ENCODE data around the gene EEIG1.

- TF ChIP-seq, protein P1, sequence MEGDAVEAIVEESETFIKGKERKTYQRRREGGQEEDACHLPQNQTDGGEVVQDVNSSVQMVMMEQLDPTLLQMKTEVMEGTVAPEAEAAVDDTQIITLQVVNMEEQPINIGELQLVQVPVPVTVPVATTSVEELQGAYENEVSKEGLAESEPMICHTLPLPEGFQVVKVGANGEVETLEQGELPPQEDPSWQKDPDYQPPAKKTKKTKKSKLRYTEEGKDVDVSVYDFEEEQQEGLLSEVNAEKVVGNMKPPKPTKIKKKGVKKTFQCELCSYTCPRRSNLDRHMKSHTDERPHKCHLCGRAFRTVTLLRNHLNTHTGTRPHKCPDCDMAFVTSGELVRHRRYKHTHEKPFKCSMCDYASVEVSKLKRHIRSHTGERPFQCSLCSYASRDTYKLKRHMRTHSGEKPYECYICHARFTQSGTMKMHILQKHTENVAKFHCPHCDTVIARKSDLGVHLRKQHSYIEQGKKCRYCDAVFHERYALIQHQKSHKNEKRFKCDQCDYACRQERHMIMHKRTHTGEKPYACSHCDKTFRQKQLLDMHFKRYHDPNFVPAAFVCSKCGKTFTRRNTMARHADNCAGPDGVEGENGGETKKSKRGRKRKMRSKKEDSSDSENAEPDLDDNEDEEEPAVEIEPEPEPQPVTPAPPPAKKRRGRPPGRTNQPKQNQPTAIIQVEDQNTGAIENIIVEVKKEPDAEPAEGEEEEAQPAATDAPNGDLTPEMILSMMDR (IDR thresholded peaks at IDR 0.05; ENCODE audit: insufficient read depth, low read depth, low read length), result no peak
- TF ChIP-seq EZH2 (IDR thresholded peaks at IDR 0.05; ENCODE audit: insufficient read depth, low read length), result no peak
Observed at GRCh38 chr9:127975376-127976315, 5.1 kb downstream of the EEIG1 start.

Data from astrocyte (in vitro differentiated cells and primary cell).